Neutrophil (primary cell): ENCODE measurements around the gene DR1.

Experiments
- H3K27ac ChIP-seq: fragments of 200-600 bp; sonication (generic); 2 replicates; pipeline ENCODE4 v1.5.1; 2016; ENCODE audit warnings: mild to moderate bottlenecking, moderate library complexity
- H3K27me3 ChIP-seq: fragments of 200-600 bp; sonication (generic); 2 replicates; pipeline ENCODE4 v1.6.0; 2016; ENCODE audit warnings: mild to moderate bottlenecking
- H3K36me3 ChIP-seq: fragments of 200-600 bp; sonication (generic); 2 replicates; pipeline ENCODE4 v1.5.1; 2017
- H3K4me1 ChIP-seq, 2 experiments: fragments of 200-600 bp in 1 of 2; sonication (generic) in 1 of 2; 1 replicate in 1 of 2; 2 replicates in 1 of 2; pipeline versions ENCODE4 v1.5.1 to v1.6.1; 2013 to 2016; ENCODE audit warnings: low read depth in 1 of 2, low read length in 1 of 2, mild to moderate bottlenecking in 1 of 2, moderate library complexity in 1 of 2; ENCODE audit not compliant: control insufficient read depth in 1 of 2, insufficient read depth in 1 of 2
- H3K4me3 ChIP-seq, 2 experiments: fragments of 200-600 bp in 1 of 2; sonication (generic) in 1 of 2; 1 replicate in 1 of 2; 2 replicates in 1 of 2; pipeline ENCODE4 v1.5.1; 2013 to 2016; ENCODE audit warnings: low read depth in 1 of 2, low read length in 1 of 2, mild to moderate bottlenecking in 1 of 2, moderate library complexity in 1 of 2
- H3K9me3 ChIP-seq: fragments of 200-600 bp; sonication (generic); 2 replicates; pipeline ENCODE4 v1.5.1; 2016
- TF ChIP-seq, protein P1 (sequence below): fragments of 200-600 bp; sonication (generic); IDR thresholded peaks from 2 replicates; pipeline ENCODE4 v1.5.1; 2016; ENCODE audit warnings: antibody characterized with exemption

Gene DR1

DNA sequence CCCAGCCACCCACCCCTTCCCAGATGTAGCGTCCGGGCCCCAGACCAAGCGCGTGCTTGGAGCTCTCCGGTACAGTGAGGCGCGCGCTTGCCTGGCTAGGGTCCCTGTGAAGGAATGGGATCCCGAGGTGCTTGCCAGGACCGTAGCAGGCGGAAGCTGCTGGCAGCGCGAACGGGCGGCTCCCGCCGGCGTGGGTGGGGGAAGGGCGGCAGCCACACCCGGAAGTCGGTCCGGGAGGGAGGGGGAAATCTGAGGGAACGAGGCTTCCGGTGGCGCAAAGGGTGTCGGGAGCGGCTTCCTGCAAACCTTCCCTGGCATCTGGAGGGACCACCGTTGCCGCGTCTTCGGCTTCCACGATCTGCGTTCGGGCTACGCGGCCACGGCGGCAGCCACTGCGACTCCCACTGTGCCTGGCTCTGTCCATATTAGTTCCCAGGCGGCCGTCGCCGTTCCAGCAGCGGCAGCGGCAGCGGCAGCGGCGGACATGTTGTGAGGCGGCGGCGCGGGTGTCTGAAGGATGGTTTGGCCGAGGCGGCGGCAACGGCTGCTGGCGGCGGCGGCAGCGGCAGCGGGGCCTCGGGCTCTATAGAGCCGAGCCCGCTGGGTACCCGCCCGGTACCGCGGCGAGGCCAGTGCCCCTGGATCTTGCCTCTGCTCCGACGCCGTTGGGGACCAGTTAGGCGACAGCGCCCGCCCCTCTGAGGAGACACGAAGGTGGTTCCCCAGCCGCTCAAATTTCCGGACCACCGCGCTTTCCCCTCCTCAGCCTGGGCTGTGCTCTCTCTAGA is at the start of gene DR1:
Gene DR1 (plus strand): TSS at position 275 of the 788 bp plus-strand sequence. CDS start 739 bp downstream, outside the sequence.
- TF ChIP-seq, protein P1, sequence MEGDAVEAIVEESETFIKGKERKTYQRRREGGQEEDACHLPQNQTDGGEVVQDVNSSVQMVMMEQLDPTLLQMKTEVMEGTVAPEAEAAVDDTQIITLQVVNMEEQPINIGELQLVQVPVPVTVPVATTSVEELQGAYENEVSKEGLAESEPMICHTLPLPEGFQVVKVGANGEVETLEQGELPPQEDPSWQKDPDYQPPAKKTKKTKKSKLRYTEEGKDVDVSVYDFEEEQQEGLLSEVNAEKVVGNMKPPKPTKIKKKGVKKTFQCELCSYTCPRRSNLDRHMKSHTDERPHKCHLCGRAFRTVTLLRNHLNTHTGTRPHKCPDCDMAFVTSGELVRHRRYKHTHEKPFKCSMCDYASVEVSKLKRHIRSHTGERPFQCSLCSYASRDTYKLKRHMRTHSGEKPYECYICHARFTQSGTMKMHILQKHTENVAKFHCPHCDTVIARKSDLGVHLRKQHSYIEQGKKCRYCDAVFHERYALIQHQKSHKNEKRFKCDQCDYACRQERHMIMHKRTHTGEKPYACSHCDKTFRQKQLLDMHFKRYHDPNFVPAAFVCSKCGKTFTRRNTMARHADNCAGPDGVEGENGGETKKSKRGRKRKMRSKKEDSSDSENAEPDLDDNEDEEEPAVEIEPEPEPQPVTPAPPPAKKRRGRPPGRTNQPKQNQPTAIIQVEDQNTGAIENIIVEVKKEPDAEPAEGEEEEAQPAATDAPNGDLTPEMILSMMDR: no peak
- Histone ChIP-seq H3K9me3 (no peaks in the 10 kb centered on the region), H3K36me3 (no peaks in the 10 kb centered on the region), H3K4me3 (peak within 1 kb of the TSS; percentile 90 to 97), H3K4me1 (peaks cover 36 to 53% of the 10 kb centered on the region in 2 experiments), H3K27ac (peak within 1 kb of the TSS; percentile 91), H3K27me3 (no peaks in the 10 kb centered on the region)

DNA sequence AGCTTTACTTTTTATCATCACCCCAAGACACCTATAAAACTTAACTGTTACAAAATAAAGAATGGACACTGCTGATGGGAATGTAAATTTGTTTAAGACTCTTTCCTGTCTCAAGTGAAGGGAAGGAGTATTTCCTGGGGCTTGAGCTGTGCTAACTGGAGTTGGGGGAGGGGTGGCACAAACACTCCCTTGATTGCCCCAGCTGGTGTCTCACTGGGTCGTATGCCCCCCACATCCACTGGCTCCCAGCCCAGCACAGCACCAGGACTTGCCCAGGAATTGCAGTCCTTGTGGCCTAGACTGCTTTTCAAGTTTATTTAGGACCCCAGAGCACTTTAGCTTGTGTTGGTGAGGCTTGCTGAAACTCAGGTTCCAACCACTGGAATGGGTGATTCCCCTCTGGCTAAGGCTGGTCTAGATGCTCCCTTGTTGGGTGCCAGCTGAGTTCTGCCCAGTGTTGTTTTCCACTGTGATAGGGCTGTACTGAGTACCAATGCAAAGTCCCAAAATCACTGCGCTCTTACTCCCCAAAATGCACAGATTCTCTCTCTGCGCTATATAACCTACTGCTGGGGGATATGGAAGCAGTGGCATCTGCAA is 49.1 kb upstream of the DR1 start:
- H3K4me3 ChIP-seq: no peak overlapping the region

DNA sequence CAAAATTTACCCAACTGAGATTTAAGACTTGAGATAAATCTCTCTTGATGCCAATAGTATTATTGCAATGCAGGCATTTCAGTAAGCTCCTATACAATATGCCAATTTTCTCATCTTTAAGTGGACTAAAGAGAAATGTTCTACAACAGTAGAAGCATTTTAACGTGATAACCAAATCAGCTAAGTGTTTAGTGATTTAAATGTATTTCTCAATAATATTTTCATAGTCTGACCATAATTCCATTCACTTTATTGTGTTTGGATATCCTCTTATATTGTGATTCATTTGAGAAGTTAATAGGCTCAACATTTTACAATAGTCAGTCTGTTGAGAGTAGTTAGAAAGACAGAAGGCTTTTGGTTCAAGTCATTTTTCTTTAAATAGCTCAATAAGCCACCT is 44.6 kb upstream of the DR1 start:
- no peaks in the 10 kb centered on the region for H3K9me3 ChIP-seq
- H3K27ac ChIP-seq: no peak overlapping the region
- H3K4me3 ChIP-seq: no peak overlapping the region
- H3K36me3 ChIP-seq: no peaks in the 10 kb centered on the region
- H3K27me3 ChIP-seq: no peaks in the 10 kb centered on the region
- TF ChIP-seq, protein P1: no peak
- H3K4me1 ChIP-seq: no peaks in the 10 kb centered on the region

More for the DNA sequence above, 49.1 kb upstream of the DR1 start:
- Histone ChIP-seq H3K27me3 (no peaks in the 10 kb centered on the region), H3K36me3 (no peaks in the 10 kb centered on the region), H3K4me1 (no peaks in the 10 kb centered on the region), H3K9me3 (no peaks in the 10 kb centered on the region), H3K27ac (no peak overlapping the region)
- TF ChIP-seq, protein P1: no peak

DNA sequence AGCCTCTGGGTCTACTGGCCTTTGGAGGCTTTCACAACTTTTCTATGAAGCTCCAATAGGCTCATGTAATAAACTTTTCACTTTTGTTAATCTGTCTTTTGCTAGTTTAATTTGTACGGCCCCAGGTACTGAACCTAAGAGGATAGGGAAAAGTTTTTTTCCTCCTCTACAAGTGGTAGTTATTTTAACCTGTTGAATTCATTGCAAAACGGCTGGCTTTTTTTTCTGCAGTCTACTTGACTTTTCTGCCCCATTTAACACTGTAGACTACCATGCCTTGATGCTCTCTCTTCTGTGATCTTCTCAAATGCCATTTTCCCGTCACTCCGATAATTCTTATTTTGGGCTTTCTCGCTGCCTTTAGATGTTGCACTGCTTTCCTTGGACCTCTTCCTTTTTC is 43.6 kb upstream of the DR1 start:
- no peak overlapping the region for H3K4me3 ChIP-seq
- H3K27ac ChIP-seq: no peak overlapping the region
- no peaks in the 10 kb centered on the region for H3K9me3 ChIP-seq
- H3K36me3 ChIP-seq: no peaks in the 10 kb centered on the region
- no peaks in the 10 kb centered on the region for H3K27me3 ChIP-seq
- no peaks in the 10 kb centered on the region for H3K4me1 ChIP-seq
- TF ChIP-seq, protein P1: no peak

DNA sequence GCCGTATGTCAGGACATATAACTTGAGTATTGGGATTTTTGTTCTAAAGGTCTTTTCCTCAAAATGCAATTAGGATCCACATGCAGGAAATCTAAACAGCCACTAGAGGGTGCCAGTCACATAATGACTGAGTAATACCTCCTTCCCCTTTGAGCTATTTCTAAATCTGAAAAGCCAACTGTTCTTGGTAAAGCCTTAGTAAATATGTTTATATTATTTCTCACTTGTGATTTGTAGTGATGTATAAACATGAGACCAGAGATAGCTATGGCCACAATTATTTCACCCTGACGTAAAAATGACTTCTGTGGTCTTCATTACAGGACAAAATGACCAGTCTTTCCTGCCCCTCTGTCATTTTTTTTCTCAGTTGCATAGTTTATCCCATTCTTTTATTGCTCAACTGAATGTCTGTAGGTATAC is 41.0 kb upstream of the DR1 start:
- no peak overlapping the region for H3K27ac ChIP-seq
- H3K27me3 ChIP-seq: no peaks in the 10 kb centered on the region
- no peaks in the 10 kb centered on the region for H3K36me3 ChIP-seq
- H3K4me3 ChIP-seq: no peak overlapping the region
- H3K4me1 ChIP-seq: no peaks in the 10 kb centered on the region
- TF ChIP-seq, protein P1: peak; percentile 87
- H3K9me3 ChIP-seq: no peaks in the 10 kb centered on the region
